H1 (cell line): ENCODE data around the gene TACR2. TPM values are rescaled to one million over a fixed set of nuclear protein-coding genes. Genes with fewer than 3 reads are reported as not detected.

ENCODE experiments used
- BCL11A ChIP-seq, 2 experiments: IDR thresholded peaks; one replicate each; pipeline ENCODE4 v1.6.1; 2011; ENCODE audit warnings: low read depth in 2 of 2, low read length in 2 of 2, mild to moderate bottlenecking in 2 of 2
- CEBPB ChIP-seq: IDR thresholded peaks from 2 replicates; pipeline ENCODE4 v1.6.1; 2012; ENCODE audit warnings: low read depth, low read length
- CREB1 ChIP-seq: IDR thresholded peaks from 2 replicates; pipeline ENCODE4 v1.6.1; 2012; ENCODE audit warnings: inconsistent platforms
- GABPA ChIP-seq: IDR thresholded peaks from 2 replicates; pipeline ENCODE4 v1.6.1; 2011; ENCODE audit warnings: mild to moderate bottlenecking, low read length, moderate library complexity, borderline replicate concordance; ENCODE audit not compliant: insufficient read depth
- GTF2F1 ChIP-seq: IDR thresholded peaks from 2 replicates; pipeline ENCODE4 v1.6.1; 2012; ENCODE audit warnings: low read depth, low read length, improper control_type of control experiment, borderline replicate concordance
- NRF1 ChIP-seq: IDR thresholded peaks from 2 replicates; pipeline ENCODE4 v1.6.1; 2011; ENCODE audit warnings: mild to moderate bottlenecking, low read depth, low read length, improper control_type of control experiment
- SAP30 ChIP-seq: fragments of 300-600 bp; sonication (generic); IDR thresholded peaks from 2 replicates; pipeline ENCODE4 v1.7.1; 2012; ENCODE audit warnings: low read length, moderate library complexity, mild to moderate bottlenecking, inconsistent platforms; ENCODE audit not compliant: insufficient read depth, insufficient replicate concordance
- polyA plus RNA-seq, 7 experiments: library from polyadenylated mRNA; depleted of rRNA in 3 of 7; stranded (reverse) in 5 of 7; unstranded in 2 of 7; fragments of >200 nt in 5 of 7; fragments of 200-250 nt in 2 of 7; gene quantifications; 1 replicate in 5 of 7; 2 replicates in 1 of 7; 4 replicates in 1 of 7; pipeline versions ENCODE4 v1.2.1 to v1.2.3, GENCODE V29; 2011 to 2013; ENCODE audit warnings: missing spikeins in 2 of 7, mixed read lengths in 2 of 7
- total RNA-seq: library from RNA; stranded (reverse); fragmentation: NEBNext Ultra II Directional; extraction: Animal tissue kit (Norgen Biotek cat#: 25700); gene quantifications from 2 replicates; pipeline ENCODE4 v1.2.1, GENCODE V29; 2021
- TF ChIP-seq, protein P1 (sequence below): fragments of 300-600 bp; sonication (generic); IDR thresholded peaks from 2 replicates; pipeline ENCODE4 v1.7.1; 2012; ENCODE audit warnings: low read length, moderate library complexity, mild to moderate bottlenecking, inconsistent platforms; ENCODE audit not compliant: insufficient replicate concordance
- TF ChIP-seq, protein P2 (sequence below): IDR thresholded peaks from 2 replicates; pipeline ENCODE4 v1.6.1; 2011; ENCODE audit warnings: low read depth, mild to moderate bottlenecking, low read length; ENCODE audit not compliant: insufficient read depth

Gene TACR2
- total and polyA plus RNA-seq, 2 of the 8 experiments (the other 6 are each of a cell fraction or from before 2014, with no cell fraction given), result 0.06 TPM; not detected in 1

DNA sequence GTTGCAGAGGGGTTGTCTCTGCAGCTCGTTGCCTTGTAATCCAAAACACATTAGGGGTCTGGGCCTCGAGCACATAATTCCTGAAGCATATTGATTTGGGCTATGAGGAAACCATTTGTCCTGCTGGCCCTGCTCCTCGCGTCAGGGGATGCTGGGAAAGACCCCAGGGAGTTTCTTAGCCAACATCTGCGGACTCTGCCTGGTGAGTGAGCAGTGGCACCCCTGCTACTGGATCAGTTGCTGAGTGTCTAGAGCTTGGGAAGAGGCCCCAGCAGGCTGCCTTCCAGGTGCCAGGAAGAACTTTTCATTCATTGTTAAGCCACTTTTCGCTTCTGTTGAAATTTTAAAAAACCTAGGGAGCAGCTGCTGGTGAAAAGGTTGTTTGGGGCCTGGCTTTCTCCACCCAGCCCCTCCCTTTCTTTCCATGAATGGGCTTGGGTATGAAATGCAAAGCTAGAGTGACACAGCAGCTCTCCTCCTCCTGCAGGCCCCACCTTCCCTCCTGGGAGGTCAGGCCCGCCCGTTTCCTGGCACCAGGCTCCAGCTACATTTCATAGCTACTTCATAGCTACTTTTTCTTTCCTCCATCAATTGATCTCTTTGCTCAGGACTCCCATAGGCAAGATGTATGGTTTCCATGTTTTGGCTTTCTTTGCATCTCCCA lies 26.8 kb downstream of the TACR2 start (continued):
- TF ChIP-seq, protein P1, sequence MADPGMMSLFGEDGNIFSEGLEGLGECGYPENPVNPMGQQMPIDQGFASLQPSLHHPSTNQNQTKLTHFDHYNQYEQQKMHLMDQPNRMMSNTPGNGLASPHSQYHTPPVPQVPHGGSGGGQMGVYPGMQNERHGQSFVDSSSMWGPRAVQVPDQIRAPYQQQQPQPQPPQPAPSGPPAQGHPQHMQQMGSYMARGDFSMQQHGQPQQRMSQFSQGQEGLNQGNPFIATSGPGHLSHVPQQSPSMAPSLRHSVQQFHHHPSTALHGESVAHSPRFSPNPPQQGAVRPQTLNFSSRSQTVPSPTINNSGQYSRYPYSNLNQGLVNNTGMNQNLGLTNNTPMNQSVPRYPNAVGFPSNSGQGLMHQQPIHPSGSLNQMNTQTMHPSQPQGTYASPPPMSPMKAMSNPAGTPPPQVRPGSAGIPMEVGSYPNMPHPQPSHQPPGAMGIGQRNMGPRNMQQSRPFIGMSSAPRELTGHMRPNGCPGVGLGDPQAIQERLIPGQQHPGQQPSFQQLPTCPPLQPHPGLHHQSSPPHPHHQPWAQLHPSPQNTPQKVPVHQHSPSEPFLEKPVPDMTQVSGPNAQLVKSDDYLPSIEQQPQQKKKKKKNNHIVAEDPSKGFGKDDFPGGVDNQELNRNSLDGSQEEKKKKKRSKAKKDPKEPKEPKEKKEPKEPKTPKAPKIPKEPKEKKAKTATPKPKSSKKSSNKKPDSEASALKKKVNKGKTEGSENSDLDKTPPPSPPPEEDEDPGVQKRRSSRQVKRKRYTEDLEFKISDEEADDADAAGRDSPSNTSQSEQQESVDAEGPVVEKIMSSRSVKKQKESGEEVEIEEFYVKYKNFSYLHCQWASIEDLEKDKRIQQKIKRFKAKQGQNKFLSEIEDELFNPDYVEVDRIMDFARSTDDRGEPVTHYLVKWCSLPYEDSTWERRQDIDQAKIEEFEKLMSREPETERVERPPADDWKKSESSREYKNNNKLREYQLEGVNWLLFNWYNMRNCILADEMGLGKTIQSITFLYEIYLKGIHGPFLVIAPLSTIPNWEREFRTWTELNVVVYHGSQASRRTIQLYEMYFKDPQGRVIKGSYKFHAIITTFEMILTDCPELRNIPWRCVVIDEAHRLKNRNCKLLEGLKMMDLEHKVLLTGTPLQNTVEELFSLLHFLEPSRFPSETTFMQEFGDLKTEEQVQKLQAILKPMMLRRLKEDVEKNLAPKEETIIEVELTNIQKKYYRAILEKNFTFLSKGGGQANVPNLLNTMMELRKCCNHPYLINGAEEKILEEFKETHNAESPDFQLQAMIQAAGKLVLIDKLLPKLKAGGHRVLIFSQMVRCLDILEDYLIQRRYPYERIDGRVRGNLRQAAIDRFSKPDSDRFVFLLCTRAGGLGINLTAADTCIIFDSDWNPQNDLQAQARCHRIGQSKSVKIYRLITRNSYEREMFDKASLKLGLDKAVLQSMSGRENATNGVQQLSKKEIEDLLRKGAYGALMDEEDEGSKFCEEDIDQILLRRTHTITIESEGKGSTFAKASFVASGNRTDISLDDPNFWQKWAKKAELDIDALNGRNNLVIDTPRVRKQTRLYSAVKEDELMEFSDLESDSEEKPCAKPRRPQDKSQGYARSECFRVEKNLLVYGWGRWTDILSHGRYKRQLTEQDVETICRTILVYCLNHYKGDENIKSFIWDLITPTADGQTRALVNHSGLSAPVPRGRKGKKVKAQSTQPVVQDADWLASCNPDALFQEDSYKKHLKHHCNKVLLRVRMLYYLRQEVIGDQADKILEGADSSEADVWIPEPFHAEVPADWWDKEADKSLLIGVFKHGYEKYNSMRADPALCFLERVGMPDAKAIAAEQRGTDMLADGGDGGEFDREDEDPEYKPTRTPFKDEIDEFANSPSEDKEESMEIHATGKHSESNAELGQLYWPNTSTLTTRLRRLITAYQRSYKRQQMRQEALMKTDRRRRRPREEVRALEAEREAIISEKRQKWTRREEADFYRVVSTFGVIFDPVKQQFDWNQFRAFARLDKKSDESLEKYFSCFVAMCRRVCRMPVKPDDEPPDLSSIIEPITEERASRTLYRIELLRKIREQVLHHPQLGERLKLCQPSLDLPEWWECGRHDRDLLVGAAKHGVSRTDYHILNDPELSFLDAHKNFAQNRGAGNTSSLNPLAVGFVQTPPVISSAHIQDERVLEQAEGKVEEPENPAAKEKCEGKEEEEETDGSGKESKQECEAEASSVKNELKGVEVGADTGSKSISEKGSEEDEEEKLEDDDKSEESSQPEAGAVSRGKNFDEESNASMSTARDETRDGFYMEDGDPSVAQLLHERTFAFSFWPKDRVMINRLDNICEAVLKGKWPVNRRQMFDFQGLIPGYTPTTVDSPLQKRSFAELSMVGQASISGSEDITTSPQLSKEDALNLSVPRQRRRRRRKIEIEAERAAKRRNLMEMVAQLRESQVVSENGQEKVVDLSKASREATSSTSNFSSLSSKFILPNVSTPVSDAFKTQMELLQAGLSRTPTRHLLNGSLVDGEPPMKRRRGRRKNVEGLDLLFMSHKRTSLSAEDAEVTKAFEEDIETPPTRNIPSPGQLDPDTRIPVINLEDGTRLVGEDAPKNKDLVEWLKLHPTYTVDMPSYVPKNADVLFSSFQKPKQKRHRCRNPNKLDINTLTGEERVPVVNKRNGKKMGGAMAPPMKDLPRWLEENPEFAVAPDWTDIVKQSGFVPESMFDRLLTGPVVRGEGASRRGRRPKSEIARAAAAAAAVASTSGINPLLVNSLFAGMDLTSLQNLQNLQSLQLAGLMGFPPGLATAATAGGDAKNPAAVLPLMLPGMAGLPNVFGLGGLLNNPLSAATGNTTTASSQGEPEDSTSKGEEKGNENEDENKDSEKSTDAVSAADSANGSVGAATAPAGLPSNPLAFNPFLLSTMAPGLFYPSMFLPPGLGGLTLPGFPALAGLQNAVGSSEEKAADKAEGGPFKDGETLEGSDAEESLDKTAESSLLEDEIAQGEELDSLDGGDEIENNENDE, result no peak
- TF ChIP-seq BCL11A (IDR thresholded peaks at IDR 0.05; ENCODE audit: low read depth in 2 of 2, low read length in 2 of 2), result no peak
- no peak for TF ChIP-seq GTF2F1
- TF ChIP-seq CEBPB, result no peak
- TF ChIP-seq CREB1, result no peak
- TF ChIP-seq, protein P2, sequence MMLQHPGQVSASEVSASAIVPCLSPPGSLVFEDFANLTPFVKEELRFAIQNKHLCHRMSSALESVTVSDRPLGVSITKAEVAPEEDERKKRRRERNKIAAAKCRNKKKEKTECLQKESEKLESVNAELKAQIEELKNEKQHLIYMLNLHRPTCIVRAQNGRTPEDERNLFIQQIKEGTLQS, result no peak
- TF ChIP-seq NRF1, result no peak
- no peak for TF ChIP-seq SAP30
- no peak for TF ChIP-seq GABPA
